ENCODE measurements around the gene FABP2.
"Not testable (repeated sequence)": the region's sequence is repeated elsewhere in the genome, so short reads cannot be mapped to it uniquely, and the experiment has no call there.

The FABP2 gene

GRCh38 chr4:119310826-119311225, 11.1 kb downstream of the FABP2 start:
- peak; percentile 49 for DNase-seq (ENCODE audit: low read depth)

- DNase-seq (ENCODE audit: low read depth) = no peak
Observed at GRCh38 chr4:119307606-119308005, 14.3 kb downstream of the FABP2 start.

GRCh38 chr4:119304431-119304830, 17.5 kb downstream of the FABP2 start:
- no peak for DNase-seq (ENCODE audit: low read depth)

- DNase-seq (ENCODE audit: low read depth) = no peak
Observed at GRCh38 chr4:119303587-119304305, 18.2 kb downstream of the FABP2 start.

- DNase-seq (ENCODE audit: low read depth) = no peak
Observed at GRCh38 chr4:119302073-119302832, 19.7 kb downstream of the FABP2 start.

- DNase-seq (ENCODE audit: low read depth) = peak; percentile 85
Observed at GRCh38 chr4:119300101-119300978, 21.6 kb downstream of the FABP2 start.

GRCh38 chr4:119299741-119300100, 22.2 kb downstream of the FABP2 start:
- DNase-seq (ENCODE audit: low read depth) = no peak

- no peak for DNase-seq (ENCODE audit: low read depth)
Observed at GRCh38 chr4:119299260-119299671, 22.7 kb downstream of the FABP2 start.

GRCh38 chr4:119297795-119298194, 24.1 kb downstream of the FABP2 start:
- DNase-seq (ENCODE audit: low read depth) = no peak

- no peak for DNase-seq (ENCODE audit: low read depth)
Observed at GRCh38 chr4:119296356-119296755, 25.6 kb downstream of the FABP2 start.

GRCh38 chr4:119290598-119290997, 31.3 kb downstream of the FABP2 start:
- no peak for DNase-seq (ENCODE audit: low read depth)

GRCh38 chr4:119289313-119289712, 32.6 kb downstream of the FABP2 start:
- no peak for DNase-seq (ENCODE audit: low read depth)

- DNase-seq (ENCODE audit: low read depth) = peak; percentile 71
Observed at GRCh38 chr4:119286377-119287002, 35.4 kb downstream of the FABP2 start.

GRCh38 chr4:119284876-119285780, 36.8 kb downstream of the FABP2 start:
- DNase-seq (ENCODE audit: low read depth) = no peak

- DNase-seq (ENCODE audit: low read depth) = no peak
Observed at GRCh38 chr4:119281393-119281792, 40.5 kb downstream of the FABP2 start.

GRCh38 chr4:119279945-119280344, 42.0 kb downstream of the FABP2 start:
- DNase-seq (ENCODE audit: low read depth) = not testable (repeated sequence)

GRCh38 chr4:119279541-119279940, 42.4 kb downstream of the FABP2 start:
- not testable (repeated sequence) for DNase-seq (ENCODE audit: low read depth)

- DNase-seq (ENCODE audit: low read depth) = no peak
Observed at GRCh38 chr4:119271361-119272085, 50.4 kb downstream of the FABP2 start.

- DNase-seq (ENCODE audit: low read depth) = no peak
Observed at GRCh38 chr4:119268466-119268865, 53.5 kb downstream of the FABP2 start.
